ENCODE measurements around the gene PTPRG.

PTPRG gene

DNA sequence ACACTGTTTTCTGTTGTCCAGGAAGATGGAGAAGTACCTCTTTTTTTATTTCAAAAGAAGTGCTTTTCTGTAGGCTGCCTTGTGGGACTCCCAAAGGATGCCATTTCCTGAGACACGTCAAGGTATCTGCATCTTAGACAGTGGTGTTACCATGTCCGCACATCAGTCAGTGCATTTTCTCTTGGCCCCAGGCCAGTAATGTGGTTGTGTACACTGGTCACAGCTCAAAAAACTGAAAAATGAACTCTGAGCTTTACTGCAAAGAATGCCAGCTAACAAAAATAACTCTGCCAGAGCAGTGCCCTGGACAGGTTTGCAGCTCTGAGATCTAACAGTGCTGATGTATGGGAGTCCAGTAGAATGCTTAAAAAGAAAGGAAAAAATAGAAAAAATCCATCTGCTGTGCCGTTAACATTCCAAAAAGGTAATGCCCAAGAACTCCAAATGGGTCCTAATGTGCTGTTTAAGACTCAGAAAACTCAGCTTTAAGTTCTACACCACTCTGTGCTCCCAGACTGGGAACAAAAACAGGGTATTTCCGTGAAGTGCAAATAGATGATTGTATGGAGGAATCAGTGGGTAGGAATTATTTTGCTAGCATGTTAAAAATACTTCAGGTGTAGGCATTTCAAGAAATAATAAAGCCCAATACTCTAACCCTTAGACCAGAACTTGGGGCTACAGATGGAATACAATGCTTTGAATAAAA lies 496.1 kb downstream of the PTPRG start:
- no peak for DNase-seq (ENCODE audit: low spot score)

DNA sequence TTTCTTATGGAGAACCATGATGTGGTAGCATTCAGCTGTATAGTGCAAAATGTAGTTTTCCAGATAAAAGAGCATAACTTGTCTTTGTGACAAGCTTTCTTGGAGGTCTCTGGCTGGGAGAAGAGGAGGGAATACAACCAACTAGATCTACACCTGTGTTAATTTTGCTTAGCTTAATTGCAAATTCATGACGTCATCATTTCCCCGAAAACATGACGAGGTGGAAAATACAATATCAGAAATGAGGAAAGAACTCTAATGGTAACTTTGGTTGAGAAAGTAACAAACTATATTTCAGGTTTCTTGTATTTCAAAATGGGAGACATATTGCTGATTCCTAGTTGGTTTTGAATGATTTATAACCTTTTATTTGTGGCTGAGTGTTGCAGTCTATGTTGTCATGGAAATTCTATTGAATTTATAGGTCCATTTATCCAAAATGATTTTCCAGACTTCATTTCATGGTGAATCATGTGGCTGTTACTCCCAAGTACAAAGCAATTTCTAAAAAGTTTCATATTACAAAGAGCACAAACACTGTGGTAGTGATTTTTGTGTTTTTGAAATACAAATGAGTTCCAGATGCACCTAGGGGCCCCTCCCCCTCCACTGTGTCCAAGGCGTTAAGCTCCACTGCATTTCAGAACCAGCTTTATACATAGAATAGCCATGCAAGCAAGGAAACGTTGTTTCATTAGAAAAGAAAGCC lies 504.8 kb downstream of the PTPRG start:
- no peak for DNase-seq (ENCODE audit: low spot score)

DNA sequence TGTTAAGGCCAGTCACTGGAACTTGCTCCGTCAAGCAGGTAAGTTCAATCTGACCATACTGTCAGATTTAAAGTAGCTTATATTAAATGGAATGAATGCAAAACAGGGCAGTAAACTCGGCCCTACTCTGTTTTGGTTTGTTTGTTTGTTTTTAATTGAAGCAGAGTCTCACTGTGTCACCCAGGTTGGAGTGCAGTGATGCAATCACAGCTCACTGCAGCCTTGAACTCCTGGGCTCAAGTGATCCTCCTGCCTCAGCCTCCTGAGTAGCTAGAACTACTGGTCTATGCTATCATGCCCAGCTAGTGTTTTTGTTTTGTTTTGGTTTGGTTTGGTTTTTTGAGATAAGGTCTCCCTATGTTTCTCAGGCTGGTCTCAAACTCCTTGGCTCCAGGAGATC lies 507.0 kb downstream of the PTPRG start:
- DNase-seq (ENCODE audit: low spot score), result no peak

DNA sequence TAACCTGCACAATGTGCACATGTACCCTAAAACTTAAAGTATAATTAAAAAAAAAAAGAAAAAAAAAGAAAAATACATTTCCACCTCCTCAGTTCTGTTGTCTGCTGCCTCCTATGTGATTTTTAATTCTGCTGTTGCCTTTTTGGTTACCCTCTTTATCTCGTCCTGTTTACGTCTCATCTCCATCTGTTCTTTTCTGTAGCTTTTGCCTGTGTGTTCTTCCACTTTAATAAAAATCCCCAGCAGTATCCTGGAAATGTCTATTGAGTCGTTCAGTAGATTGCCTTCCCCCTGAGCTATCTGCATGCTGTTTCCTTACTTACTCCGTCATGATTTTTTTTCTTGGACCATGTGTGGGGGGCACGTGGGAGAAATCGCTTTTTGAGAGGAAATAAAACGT lies 509.5 kb downstream of the PTPRG start:
- DNase-seq (ENCODE audit: low spot score), result no peak

DNA sequence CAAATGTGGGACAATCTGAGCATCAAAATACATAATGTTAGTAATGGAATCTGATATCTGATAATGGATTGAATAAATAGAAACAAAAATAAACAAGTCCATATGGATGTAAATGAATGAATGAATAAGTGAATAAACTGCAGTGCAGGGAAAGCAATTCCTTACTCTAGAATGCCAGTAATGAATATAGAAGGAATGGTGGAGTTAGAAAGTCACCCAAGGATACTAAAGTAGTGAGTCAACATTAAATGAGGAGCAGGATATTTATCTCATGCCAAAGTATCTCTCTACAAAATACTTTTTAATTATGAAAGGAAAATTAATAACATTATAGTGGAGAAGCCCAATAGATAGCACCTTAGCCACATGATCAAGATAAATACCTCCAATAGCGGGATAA lies 511.7 kb downstream of the PTPRG start:
- DNase-seq (ENCODE audit: low spot score), result no peak

DNA sequence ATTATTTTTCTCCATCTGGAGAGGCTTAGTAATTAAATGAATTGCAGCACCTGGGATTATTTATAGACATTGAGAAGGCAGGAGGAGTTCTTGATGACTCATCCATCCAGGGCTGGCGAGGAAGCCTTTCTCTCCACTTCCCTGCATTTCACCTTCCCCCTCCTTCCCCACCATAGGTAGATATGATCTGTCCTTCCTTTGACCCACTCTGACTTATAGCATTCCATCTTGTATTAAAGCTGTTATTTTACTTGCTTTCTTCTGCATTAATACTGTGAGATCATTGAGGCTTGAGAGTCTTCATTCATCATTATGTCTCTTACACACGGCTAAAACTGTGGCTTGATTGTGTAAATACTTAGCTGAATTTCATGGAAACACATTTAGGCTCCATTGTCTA lies 523.2 kb downstream of the PTPRG start:
- DNase-seq (ENCODE audit: low spot score), result peak; percentile 9

DNA sequence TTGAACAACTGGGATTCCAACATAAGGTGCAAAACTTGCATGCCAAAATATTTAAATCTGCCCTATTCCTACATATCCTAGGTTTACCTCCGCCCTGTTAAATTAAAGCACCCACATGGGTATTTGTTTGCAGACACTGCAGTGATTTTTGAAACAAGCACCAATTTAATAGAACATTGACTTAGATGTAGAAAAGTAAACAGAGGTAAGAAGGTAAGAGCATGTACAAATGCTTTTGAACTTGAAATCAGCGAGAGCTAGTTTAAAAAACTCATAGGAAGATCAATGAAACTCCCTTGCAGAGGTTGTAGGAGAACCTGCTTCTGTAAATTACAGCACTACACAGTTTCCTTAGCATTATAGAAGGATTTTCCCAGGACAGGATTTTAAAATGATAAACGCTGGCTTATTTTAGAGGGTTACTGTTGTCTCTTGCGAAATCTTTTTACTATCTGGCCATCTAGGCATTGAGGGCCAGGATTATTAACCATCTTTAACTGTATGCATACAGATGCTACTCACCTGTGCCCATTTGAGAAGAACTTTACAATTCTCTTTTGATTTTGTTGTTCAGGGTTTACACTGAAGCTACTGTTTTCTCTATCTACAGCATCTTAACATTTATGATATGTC lies 527.2 kb downstream of the PTPRG start:
- DNase-seq (ENCODE audit: low spot score), result no peak

DNA sequence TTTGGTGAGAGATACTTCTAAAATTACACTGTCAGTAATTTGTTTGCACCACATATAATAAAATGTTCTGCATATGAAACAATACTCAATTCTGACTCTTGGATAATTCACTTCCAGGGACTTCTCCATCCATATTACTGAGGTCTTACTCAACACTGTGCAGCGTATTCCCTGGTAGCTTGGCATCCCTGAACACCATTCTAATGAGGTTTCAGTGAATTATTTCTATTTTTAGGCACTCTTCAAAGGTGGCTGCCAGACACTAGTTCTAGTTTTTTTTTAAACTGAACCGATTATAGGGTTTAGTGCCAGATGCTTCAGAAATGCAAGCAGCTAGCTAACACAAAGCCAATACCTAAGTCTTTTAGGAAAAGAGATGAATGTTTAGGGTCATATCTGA lies 528.7 kb downstream of the PTPRG start:
- DNase-seq (ENCODE audit: low spot score), result no peak

DNA sequence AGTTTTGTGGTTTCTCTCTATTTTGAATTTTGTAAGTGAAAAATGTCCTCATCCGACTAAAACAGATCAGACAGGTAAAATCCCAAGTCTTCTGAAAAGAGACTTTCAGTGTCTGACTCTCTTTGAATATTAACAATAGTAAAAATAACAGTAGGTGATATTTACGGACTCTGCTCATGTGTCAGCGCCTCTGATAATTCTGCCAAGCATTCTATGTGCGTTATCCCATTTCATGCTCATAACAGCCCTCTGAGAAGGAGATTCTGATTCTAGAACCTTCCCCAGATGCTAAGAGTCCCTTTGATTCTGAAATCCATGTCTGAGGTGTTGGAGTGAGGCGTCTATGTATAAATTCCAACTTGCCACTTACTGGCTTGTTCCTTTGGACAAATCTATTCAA lies 529.1 kb downstream of the PTPRG start:
- DNase-seq (ENCODE audit: low spot score), result no peak

DNA sequence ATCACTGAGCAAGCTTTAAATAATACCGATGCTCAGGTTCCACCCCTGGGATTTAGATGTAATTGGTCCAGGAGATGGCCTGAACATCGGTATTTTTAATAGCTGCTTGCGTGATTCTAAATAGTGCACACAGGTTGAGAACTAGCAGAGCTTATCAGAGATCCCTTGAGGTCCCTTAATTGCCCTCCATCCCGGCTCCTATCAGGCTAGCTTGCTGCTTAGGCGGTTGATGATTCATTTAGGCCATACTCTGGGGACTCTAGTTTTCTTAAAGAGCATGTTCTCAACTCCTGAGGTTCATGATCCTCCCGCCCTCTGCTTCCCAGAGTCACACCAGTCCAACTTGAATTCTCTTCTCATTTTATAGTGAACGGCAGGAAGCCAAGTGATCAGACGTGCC lies 531.7 kb downstream of the PTPRG start:
- no peak for DNase-seq (ENCODE audit: low spot score)

DNA sequence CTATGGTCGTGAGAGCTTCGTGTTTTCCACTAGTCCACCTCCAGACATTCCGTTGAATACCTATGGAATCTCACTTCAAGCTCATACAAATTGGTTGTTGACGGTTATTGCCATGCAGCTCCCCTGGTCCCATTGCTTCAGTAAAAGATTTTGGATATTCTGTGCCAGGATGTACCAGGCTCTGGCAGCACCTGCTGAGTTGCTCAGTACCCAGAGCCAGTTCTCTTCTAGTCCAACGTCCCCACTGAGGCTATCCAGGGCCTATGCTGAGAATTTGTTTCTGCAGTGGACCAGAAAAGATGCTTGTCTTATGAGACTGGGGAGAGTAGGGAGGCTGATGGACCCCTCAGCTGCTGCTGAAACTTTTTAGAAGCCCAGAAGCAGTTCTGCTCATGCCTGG lies 533.1 kb downstream of the PTPRG start:
- DNase-seq (ENCODE audit: low spot score), result no peak

DNA sequence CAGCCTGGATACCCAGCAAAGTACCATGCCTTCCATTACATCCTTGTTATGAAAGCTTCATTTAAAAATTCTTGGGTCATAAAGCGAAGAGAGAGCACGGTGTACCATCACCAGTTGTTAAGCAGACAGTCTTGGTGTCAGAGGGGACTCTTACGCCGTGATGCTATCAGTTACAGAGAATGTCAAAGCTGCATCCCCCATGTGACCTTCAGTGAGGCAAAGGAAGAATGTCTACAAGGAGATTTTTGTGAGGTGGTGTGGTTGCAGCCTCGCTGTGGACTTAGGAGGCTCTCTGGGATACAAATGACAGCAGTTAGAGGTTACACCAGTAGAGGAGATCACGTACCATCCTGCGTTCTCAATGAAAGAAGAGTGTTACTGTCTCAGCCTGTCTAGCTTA lies 533.7 kb downstream of the PTPRG start:
- no peak for DNase-seq (ENCODE audit: low spot score)

DNA sequence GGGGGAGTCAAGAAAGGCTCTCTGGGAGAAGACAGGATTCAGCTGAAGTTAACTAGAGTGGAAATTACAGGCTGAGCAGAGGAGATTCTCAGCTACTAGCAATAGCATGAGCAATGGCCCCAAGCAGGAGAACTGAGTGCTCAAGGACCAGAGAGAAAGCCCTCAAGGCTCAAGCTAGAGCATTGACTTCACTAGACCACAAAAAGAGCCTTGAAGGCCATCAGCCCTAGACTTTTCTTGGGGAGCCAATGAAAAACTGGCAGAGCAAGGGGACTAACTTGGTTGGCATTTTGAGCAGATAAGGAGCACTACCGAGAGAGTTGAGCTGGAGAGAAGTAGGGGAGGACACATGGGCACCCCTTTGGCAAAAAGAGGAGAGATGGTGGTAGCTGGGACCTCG lies 534.4 kb downstream of the PTPRG start:
- DNase-seq (ENCODE audit: low spot score), result no peak

DNA sequence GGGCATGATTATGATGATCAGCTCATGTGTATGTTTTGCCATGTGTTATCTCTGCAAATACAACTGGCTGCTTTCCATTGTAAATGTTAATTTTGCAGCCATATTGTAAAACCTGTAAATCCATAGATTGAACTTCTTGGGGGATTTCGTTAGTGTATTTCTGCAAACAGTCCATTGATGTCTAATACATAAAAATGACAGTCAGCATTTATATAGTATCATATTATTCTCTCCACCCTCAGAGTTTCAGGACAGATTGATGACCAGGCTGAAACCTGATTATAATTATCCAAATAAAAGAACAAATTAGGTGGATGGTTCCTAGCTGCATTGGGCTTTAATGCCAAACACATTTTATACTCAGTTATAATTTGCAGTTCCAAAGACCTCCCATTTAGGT lies 535.1 kb downstream of the PTPRG start:
- DNase-seq (ENCODE audit: low spot score), result no peak

DNA sequence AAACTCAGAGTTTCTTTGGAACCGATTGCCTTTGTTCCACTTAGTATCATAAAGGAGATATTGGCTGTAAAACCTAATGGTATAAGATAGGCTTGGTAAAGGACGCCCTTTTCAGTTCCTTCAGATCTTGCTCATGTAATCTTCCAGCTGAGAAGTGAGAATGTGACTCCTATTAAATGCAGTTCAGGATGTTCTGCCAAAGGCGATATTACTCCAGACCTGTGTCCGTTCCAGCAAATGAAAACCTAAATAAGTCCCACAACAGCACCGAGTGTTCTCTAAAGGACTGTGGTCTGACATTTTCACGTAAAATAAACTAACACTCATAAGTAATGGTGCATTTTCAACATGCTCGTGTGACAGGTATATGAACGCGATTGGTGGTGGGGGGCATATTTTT lies 535.8 kb downstream of the PTPRG start:
- DNase-seq (ENCODE audit: low spot score), result no peak

DNA sequence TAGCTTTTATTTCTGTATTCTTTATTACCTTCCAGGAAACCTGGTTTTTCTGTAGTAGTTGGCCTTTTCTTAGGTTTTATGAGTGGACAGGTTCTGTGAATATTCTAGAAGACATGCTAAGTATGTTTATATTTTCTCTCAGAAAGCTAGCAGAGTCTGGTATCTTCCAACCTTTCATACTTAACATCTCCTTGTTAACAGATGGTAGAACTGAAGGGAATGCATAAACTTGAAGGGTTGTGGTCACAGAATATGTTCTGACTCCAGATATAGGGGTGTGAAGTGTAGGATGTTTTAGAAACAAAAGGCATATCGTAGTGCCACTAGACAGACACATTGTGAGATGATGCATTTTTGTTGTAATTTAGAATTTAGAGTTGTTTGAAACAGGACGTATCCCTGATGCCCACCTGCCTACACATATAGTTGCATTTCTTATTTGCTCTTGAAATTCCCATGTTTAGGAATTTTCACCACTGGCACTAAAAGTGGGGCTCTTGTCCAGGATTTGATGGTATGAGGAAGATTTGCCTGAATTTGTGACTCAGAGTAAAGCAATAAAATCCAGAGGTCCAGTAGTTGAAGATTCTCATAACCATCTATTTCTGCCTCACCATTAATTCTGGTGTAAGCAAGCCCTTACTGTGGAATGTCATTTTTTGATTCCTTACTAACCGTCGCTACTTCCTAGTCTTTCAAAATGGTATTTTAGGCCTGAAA lies 537.4 kb downstream of the PTPRG start:
- no peak for DNase-seq (ENCODE audit: low spot score)

DNA sequence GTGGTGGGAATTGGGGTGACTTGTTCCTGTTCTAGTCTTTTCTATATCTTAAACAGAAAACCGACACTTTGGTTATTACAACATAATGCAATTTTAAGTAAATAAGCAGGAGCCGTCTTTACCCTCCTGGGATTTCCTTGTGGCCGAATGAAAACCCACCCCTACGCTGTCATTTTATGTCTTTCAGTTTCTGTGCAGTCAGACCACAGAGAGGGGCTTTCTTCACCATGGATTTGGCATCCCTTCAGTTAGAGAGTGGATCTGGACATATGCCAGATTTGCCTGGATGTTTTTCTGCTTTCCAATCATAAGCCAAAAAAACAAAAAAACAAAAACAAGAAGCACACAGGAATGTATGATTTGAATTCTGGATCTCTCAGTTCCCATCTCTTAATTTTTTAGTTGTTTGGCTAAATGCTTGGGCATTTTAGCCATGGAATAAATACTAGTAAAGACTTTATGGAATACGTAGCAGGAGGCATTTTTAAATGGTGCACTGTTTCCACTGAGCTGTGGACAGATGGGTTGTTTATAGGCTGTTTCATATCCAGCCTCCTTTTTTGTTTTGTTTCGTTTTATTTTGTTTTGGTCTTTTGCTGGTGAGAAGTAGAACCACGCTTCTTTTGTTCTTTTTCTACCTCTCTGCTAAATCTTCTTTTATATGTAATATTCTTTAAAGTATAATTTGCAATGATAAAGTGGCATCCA lies 539.1 kb downstream of the PTPRG start:
- no peak for DNase-seq (ENCODE audit: low spot score)

DNA sequence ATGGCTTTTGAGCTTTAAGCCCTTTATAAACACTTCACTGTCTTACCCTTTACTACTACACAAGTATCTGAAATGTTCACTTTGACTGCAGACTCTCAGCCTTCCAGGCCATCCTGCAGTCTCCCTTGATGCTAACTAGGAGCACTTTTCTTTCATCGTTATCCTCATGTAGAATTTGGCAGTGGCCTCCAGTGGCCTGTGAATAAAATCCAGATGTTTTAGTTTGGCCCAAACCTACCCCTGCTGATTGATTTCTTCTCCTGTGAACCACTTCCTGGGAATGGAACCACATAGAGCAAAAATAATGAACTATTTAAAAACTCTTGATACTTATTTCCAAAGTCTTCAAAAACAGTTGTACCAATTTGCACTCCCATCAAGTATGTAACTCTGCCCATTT lies 540.1 kb downstream of the PTPRG start:
- no peak for DNase-seq (ENCODE audit: low spot score)

DNA sequence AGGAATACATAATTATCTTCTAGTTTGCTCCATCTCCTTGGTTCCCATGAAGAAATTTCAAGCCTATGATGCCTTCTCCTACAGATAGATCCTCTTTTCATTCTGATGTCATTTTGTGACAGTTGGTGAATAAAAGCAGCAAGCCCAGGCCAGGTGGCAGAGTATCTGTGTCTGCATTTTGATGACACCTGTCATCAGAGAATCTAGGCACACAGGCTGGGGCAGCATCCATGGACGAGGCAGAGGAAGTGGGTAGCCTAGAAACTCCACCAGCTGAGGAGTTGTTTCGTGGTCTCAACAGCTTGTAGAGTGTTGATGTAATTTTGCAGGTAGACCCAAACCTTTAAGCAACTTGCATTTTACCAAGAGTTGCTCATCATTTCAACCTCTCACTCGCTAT lies 542.2 kb downstream of the PTPRG start:
- DNase-seq (ENCODE audit: low spot score), result no peak

DNA sequence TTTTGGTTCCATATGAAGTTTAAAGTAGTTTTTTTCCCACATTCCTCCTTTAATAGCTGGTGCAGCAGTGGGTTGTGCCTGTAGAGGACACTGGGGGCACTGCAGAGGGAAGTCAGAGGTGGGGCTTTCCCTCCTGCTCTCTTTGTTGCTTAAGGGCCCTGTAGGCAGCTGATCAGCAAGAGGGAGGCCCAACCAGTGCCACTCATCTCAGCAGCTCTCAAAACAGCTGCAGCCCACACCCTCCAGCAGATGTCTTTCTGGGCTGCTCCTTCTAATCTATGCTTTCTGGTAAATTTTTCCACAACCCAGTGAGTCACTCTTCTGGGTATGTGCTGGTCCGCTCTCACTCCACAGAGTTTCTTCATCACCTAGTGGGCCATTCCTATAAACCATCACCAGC lies 548.2 kb downstream of the PTPRG start:
- DNase-seq (ENCODE audit: low spot score), result no peak

DNA sequence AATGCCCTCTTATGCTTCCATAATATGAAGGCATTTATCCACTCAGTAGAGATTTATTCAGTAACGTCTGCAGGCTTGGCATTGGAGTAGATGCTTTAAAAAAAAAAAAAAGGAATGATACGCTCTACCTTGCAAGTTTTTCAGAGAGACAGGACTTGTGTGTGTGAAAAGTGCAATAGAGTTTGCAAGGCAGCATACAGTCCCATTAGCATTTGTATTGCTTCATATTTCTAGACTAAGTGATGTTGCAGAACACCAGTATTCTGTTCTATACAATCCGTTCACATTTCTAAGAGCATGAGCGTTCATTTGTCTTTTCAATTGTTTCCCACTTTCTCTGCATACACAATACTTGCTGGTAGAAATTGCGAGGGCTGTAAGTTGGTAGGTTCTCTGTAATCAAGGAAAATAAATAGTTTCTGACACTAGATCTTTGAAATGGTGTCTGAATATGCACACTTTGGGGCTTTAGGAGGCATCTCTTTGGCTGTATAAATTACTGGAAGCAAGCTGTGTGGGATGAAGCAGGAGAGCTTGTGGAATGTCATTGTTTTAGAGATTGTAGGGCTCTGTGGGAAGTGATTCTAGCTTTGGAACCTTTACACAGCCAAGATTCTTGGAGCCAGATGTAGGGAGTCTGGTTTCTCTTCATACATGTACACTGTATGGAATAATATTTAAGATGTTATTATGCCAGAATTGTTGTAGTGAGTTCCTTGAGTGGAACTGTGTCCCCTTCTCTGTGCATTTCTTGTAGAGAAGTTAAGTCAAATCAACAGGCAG lies 549.3 kb downstream of the PTPRG start:
- no peak for DNase-seq (ENCODE audit: low spot score)

DNA sequence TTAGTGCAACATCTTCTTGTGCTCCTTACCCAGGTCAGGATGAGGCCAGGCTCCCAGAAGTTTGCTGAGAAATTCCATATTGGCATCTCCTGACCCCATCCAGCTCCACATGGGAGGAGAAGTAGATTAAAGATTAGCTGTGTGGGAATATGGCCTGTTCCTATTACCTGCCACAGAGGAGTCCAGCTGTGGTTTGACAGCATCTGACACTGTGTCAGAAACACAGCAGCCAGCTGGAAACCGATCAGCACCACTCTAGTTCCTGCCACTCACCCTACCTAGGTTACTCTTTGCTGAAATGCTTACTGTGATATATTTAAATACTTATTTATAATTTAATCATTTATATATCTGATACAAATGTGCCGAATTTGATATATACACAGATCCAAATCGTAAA lies 551.7 kb downstream of the PTPRG start:
- no peak for DNase-seq (ENCODE audit: low spot score)

Data from HuH-7.5 (cell line).